GM18951 (cell line): ENCODE data around the gene ALDH5A1.

Source experiments
- POLR2A ChIP-seq: IDR thresholded peaks from 4 replicates; pipeline ENCODE4 v1.6.1; 2011; ENCODE audit warnings: mild to moderate bottlenecking; ENCODE audit not compliant: insufficient read length, insufficient read depth; ENCODE audit errors: extremely low read depth
- in situ Hi-C: fragments of 300-500 bp; cut with MboI; formaldehyde crosslinking; loops from one replicate; pipeline ENCODE4 v1.12.0; 2022; ENCODE audit warnings: low sequenced_read_pairs, mixed read lengths, inconsistent platforms; ENCODE audit not compliant: unreplicated experiment

The ALDH5A1 gene

DNA sequence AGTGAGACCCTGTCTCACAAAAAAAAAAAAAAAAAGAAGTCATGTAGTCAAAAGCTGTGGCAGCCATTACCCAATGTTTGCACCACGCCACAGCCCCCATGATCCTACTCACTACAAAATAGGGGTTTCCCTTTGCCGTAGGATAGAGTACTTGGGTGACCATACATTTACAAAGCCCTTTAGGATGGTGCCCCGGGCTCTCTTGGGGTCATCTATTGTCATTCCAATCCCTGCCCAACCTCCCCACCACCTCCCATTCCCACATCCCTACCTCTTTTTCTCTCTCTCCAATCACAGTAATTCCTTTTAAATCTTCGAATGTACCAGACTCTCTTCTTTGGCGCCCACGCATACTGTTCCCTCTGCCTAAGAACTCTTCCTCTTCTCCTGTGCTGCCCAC is 76.6 kb downstream of the ALDH5A1 start:
- in situ Hi-C loops: no loop called here
- no peak for TF ChIP-seq POLR2A

- TF ChIP-seq POLR2A: no peak
- in situ Hi-C loops: no loop called here
Measured at GRCh38 chr6:24574809-24575208, 80.0 kb downstream of the ALDH5A1 start.

DNA sequence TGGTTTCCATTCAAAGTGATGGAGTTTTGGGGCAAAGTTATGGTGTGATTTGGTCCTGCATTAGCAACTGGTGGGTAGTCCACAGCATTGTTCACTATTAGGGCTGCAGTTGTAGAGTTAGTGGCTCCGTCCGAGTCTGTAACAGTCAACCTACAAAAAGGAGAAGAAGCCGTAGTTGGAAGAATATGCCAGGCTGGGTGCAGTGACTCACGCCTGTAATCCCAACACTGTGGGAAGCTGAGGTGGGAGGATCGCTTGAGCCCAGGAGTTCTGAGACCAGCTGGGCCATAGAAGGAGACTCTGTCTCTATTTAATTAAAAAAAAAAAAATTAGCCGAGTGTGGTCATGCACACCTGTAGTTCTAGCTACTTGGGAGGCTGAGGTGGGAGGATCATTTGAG is 81.7 kb downstream of the ALDH5A1 start:
- in situ Hi-C loops: no loop called here
- TF ChIP-seq POLR2A: no peak

DNA sequence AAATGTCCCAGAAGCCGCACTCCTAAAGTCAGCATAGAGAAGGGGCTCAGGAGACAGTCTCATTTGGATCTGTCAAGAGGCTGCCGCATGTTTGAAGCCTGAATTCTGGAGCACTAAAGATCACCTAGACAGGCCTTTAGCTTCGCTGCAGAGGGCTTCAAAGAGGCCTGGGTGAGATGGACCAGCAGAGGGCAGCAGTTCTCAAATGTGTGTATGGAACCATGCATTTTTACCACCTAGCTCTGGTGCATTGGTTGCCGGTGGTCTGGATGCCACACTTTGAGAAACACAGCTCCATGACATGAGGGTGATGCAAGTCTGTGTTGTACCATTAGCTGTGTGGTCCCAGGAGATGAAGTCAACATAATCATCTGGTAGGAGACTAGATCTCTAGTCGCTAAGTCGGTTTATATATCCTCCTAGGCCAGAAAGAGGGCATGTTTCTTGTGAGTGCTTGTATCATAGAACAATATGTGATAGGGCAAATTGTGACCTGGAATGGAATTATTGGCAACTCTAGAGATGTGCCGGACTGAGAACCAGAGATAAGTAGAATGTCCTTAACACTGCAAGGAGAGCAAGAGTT is 86.4 kb downstream of the ALDH5A1 start:
- TF ChIP-seq POLR2A: no peak
- in situ Hi-C loops: loop anchor here (10.0 kb wide), 1 partner anchor 184 kb away; no protein-coding TSS in a partner anchor

DNA sequence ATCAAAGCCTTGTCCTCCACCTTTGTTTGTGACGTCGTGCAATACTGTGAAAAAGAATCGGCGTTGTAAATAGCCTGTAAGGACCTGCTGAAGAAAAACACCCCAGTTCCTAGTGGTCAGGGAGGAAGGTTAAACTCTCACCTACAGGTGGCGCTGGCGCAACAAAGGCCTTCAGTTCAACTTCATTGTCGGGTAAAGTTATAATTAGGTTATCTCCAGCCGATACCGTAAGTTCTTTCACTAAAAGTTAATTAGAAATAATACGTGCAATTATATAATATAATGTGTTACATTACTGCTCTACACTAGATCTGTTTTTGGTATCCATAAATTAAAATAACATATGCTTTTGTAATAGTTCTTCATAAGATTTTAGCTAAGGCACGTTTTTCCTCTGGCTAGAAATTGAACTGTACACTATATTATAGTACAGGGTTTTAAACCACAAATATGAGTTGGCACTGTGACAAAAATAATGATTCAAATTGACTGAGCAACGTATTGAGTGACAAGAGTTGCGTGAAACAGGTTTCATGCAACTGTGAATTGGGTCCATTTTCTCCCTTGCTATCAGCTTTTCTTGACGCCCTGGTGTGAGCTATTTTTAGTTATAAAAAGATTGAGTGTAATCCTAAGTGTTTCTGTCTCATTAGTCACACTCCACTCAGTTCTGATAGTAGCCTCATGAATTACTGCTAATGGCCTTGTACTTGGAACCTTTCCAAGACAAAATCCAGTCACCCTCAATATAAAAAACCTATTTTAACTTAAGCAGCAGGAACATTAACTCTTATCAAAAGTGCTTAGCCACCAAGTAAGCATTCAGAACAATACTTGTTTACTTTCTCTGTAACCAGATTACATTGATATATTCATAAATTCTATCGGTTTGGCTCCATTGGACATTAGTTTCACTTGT is 89.0 kb downstream of the ALDH5A1 start:
- in situ Hi-C loops: loop anchor here (10.0 kb wide), 1 partner anchor 181 kb away; no protein-coding TSS in a partner anchor

DNA sequence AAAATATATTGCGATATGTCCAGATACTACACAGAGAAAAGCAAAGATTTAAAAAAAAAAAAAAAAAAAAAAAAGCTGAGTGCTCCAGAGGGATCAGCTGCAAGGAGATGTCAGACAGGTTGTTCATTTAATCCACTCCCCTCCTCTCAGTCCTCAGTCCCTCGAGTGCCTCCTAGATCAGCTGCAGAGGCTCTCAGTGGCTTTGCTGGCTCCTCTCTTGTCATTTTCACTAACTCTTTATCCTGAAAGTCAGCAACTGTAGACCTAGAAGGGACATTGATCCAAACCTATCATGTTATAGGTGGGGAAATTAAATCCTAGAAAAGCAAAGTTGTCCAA is 89.6 kb downstream of the ALDH5A1 start:
- in situ Hi-C loops: loop anchor here (10.0 kb wide), 1 partner anchor 180 kb away; no protein-coding TSS in a partner anchor
- no peak for TF ChIP-seq POLR2A

More for the DNA sequence above, 89.0 kb downstream of the ALDH5A1 start:
- no peak for TF ChIP-seq POLR2A
